H9 (cell line): ENCODE results near the gene MRPL44. TPM values are rescaled to one million over a fixed set of nuclear protein-coding genes. Genes with fewer than 3 reads are reported as not detected.

Experiments used
- DNase-seq: peaks from one replicate; pipeline ENCODE4 v3.0.0-alpha.2; 2017
- H2AFZ ChIP-seq: one replicate; pipeline ENCODE4 v1.6.1; 2013; ENCODE audit warnings: mild to moderate bottlenecking, low read length, control low read depth, moderate library complexity
- H2AK5ac ChIP-seq: 2 replicates; pipeline ENCODE4 v1.6.1; 2013; ENCODE audit warnings: low read length, control low read depth, mixed read lengths; ENCODE audit not compliant: insufficient read length
- H2BK120ac ChIP-seq: one replicate; pipeline ENCODE4 v1.6.1; 2013; ENCODE audit warnings: low read depth, mild to moderate bottlenecking, low read length, control low read depth, inconsistent platforms; ENCODE audit not compliant: poor library complexity, severe bottlenecking
- H2BK12ac ChIP-seq: 2 replicates; pipeline ENCODE4 v1.6.1; 2013; ENCODE audit warnings: low read length, control low read depth, mixed read lengths, low read depth; ENCODE audit not compliant: insufficient read length
- H2BK15ac ChIP-seq: 2 replicates; pipeline ENCODE4 v1.6.1; 2013; ENCODE audit warnings: low read depth, low read length, control low read depth
- H2BK20ac ChIP-seq: one replicate; pipeline ENCODE4 v1.6.1; 2013; ENCODE audit warnings: low read depth, mild to moderate bottlenecking, low read length, control low read depth, inconsistent platforms; ENCODE audit not compliant: poor library complexity, severe bottlenecking
- H2BK5ac ChIP-seq: 2 replicates; pipeline ENCODE4 v1.6.1; 2013; ENCODE audit warnings: low read length, control low read depth, mixed read lengths; ENCODE audit not compliant: insufficient read length
- H3K14ac ChIP-seq: 2 replicates; pipeline ENCODE4 v1.6.1; 2013; ENCODE audit warnings: low read length, control low read depth; ENCODE audit not compliant: insufficient read depth
- H3K18ac ChIP-seq: 2 replicates; pipeline ENCODE4 v1.6.1; 2013; ENCODE audit warnings: low read depth, mild to moderate bottlenecking, mixed read lengths, low read length, control low read depth; ENCODE audit not compliant: insufficient read length
- H3K23ac ChIP-seq: 2 replicates; pipeline ENCODE4 v1.6.1; 2013; ENCODE audit warnings: low read length, control low read depth, mixed read lengths, low read depth; ENCODE audit not compliant: insufficient read length
- H3K23me2 ChIP-seq: 2 replicates; pipeline ENCODE4 v1.6.1; 2013; ENCODE audit warnings: low read depth, mild to moderate bottlenecking, mixed read lengths, low read length, control low read depth; ENCODE audit not compliant: insufficient read length, poor library complexity, severe bottlenecking
- H3K27ac ChIP-seq: 2 replicates; pipeline ENCODE4 v1.5.1; 2013; ENCODE audit warnings: low read length, control low read depth, mixed read lengths, low read depth; ENCODE audit not compliant: insufficient read length
- H3K27me3 ChIP-seq: 2 replicates; pipeline ENCODE4 v1.6.1; 2013; ENCODE audit warnings: low read length, control low read depth, inconsistent platforms; ENCODE audit not compliant: insufficient read depth
- H3K4ac ChIP-seq: 2 replicates; pipeline ENCODE4 v1.6.1; 2013; ENCODE audit warnings: low read depth, mild to moderate bottlenecking, control low read depth, inconsistent platforms, low read length, moderate library complexity
- H3K4me1 ChIP-seq: 2 replicates; pipeline ENCODE4 v1.6.1; 2013; ENCODE audit warnings: low read length, control low read depth, inconsistent platforms; ENCODE audit not compliant: insufficient read depth
- H3K4me2 ChIP-seq: 2 replicates; pipeline ENCODE4 v1.6.1; 2013; ENCODE audit warnings: low read length, control low read depth, mixed read lengths; ENCODE audit not compliant: insufficient read length, insufficient read depth
- H3K56ac ChIP-seq: 2 replicates; pipeline ENCODE4 v1.6.1; 2013; ENCODE audit warnings: low read depth, mild to moderate bottlenecking, mixed read lengths, low read length, control low read depth; ENCODE audit not compliant: insufficient read length
- H3K79me1 ChIP-seq: 2 replicates; pipeline ENCODE4 v1.6.1; 2013; ENCODE audit warnings: low read depth, mild to moderate bottlenecking, moderate library complexity, low read length, control low read depth, inconsistent platforms; ENCODE audit not compliant: insufficient read depth, poor library complexity, severe bottlenecking
- H3K79me2 ChIP-seq: 2 replicates; pipeline ENCODE4 v1.6.1; 2013; ENCODE audit warnings: low read length, control low read depth, inconsistent platforms; ENCODE audit not compliant: insufficient read depth
- H3K9ac ChIP-seq: 2 replicates; pipeline ENCODE4 v1.6.1; 2013; ENCODE audit warnings: low read length, control low read depth, mixed read lengths; ENCODE audit not compliant: insufficient read length; ENCODE audit errors: extremely low read depth
- H3K9me3 ChIP-seq: one replicate; pipeline ENCODE4 v1.6.1; 2013; ENCODE audit warnings: low read depth, low read length, inconsistent platforms; ENCODE audit not compliant: control insufficient read depth
- H3T11ph ChIP-seq: one replicate; pipeline ENCODE4 v1.6.1; 2013; ENCODE audit warnings: mild to moderate bottlenecking, low read length, control low read depth, inconsistent platforms
- H4K20me1 ChIP-seq: one replicate; pipeline ENCODE4 v1.6.1; 2013; ENCODE audit not compliant: control insufficient read depth, insufficient read length, insufficient read depth
- H4K5ac ChIP-seq: 2 replicates; pipeline ENCODE4 v1.6.1; 2013; ENCODE audit warnings: low read depth, mild to moderate bottlenecking, mixed read lengths, low read length, control low read depth; ENCODE audit not compliant: insufficient read length
- H4K8ac ChIP-seq: replicated peaks from 2 replicates; pipeline ENCODE4 v1.6.1; 2013; ENCODE audit warnings: low read length, control low read depth, mixed read lengths, low read depth; ENCODE audit not compliant: insufficient read length
- H4K91ac ChIP-seq: 2 replicates; pipeline ENCODE4 v1.6.1; 2013; ENCODE audit warnings: low read depth, mild to moderate bottlenecking, moderate library complexity, mixed read lengths, low read length, control low read depth; ENCODE audit not compliant: insufficient read length
- H3K27ac Mint-ChIP-seq, 3 experiments: 2 replicates in 2 of 3; 3 replicates in 1 of 3; pipeline ENCODE4 v1.8.0; 2020 to 2021; ENCODE audit warnings: mixed read lengths in 3 of 3, mild to moderate bottlenecking in 1 of 3, moderate library complexity in 1 of 3
- H3K27me3 Mint-ChIP-seq: 2 replicates; pipeline ENCODE4 v1.8.0; 2021; ENCODE audit warnings: low read depth, mild to moderate bottlenecking, moderate library complexity, mixed read lengths
- H3K36me3 Mint-ChIP-seq, 3 experiments: 2 replicates in 2 of 3; 3 replicates in 1 of 3; pipeline ENCODE4 v1.8.0; 2020 to 2021; ENCODE audit warnings: low read depth in 3 of 3, mixed read lengths in 3 of 3; ENCODE audit not compliant: insufficient read depth in 1 of 3
- H3K4me1 Mint-ChIP-seq, 2 experiments: 2 replicates each; pipeline ENCODE4 v1.8.0; 2020; ENCODE audit warnings: mixed read lengths in 2 of 2
- H3K4me3 Mint-ChIP-seq, 2 experiments: 2 replicates in 1 of 2; 3 replicates in 1 of 2; pipeline ENCODE4 v1.8.0; 2020 to 2021; ENCODE audit warnings: mild to moderate bottlenecking in 2 of 2, mixed read lengths in 2 of 2, moderate library complexity in 1 of 2
- H3K9me3 Mint-ChIP-seq, 2 experiments: 2 replicates in 1 of 2; 3 replicates in 1 of 2; pipeline ENCODE4 v1.8.0; 2020; ENCODE audit warnings: mild to moderate bottlenecking in 2 of 2, mixed read lengths in 2 of 2, moderate library complexity in 1 of 2
- WGBS: extraction: QIAGEN DNeasy Blood & Tissue Kit; methylation state at CpG from one replicate; pipeline ENCODE4 v1.1.7; 2013; ENCODE audit warnings: missing lambda C conversion rate, low lambda C conversion rate, mixed read lengths; ENCODE audit not compliant: insufficient read length; ENCODE audit errors: extremely low coverage; 5-methylcytosine and 5-hydroxymethylcytosine counted together
- total RNA-seq: library from RNA; stranded (reverse); gene quantifications from 2 replicates; pipeline ENCODE4 v1.2.1, GENCODE V29; 2021
- TF ChIP-seq, protein P1 (sequence below): fragments of 200-600 bp; sonication (generic); conservative IDR thresholded peaks from 3 replicates; pipeline ENCODE4 v1.8.0; 2021; ENCODE audit warnings: antibody characterized with exemption, mild to moderate bottlenecking

MRPL44 gene
- total RNA-seq, 1 experiment from 2014 or later, result 46.1 TPM

DNA sequence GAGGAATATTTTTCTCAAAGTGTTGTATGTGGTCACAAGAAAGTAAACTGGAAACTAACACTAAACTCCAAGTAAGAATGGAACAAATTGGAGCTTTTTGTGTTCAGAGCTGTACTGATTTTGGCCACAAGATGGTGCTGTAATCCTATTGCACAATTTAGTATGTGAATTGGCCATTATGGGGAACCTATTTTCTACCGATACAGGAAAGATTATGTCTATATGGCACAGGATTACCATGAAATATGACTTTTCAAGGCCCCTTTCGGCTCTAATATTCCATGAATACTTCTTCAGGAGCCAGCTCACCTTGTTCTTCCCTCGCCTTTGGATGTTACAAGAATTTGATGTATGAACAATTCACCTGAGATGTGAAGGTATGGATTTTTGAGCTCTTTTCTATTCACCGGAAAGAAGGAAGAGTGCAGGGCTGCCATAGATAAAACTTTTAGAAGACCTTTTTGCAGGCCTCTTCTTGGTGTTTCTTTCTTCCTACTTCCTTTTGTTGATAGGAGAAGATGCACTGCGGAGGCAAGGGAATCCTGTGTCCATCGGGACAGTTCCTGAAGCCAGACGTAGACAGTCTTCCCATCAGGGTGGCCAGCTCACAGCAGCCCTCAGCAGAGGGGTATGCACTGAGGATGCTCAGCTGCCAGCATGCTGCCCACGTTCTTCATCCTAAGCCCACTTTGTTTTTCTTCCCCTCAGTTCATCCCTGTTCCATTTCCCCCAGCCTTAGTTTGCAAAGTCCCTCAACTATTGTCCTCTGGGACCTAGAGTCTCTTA is 13.3 kb downstream of the MRPL44 start:
- Histone ChIP-seq H4K20me1 (no peaks in the 10 kb centered on the region), H3K14ac (no peak overlapping the region), H3K79me1 (no peaks in the 10 kb centered on the region), H2BK120ac (no peak overlapping the region), H3K23me2 (no peaks in the 10 kb centered on the region), H2AK5ac (no peak overlapping the region), H3K56ac (no peak overlapping the region), H2BK15ac (no peak overlapping the region), H3K4me2 (no peak overlapping the region), H3T11ph (no peak overlapping the region), H4K5ac (no peak overlapping the region), H2BK5ac (no peak overlapping the region), H3K27ac (no peak overlapping the region), H2BK20ac (no peak overlapping the region), H4K91ac (no peak overlapping the region), H2AFZ (no peak overlapping the region), H3K9ac (no peak overlapping the region), H3K4me1 (no peaks in the 10 kb centered on the region), H3K4ac (no peak overlapping the region), H3K9me3 (no peaks in the 10 kb centered on the region), H4K8ac (no peak overlapping the region), H3K27me3 (no peaks in the 10 kb centered on the region), H3K23ac (no peak overlapping the region), H3K79me2 (no peaks in the 10 kb centered on the region), H2BK12ac (no peak overlapping the region), H3K18ac (no peak overlapping the region)
- TF ChIP-seq, protein P1, sequence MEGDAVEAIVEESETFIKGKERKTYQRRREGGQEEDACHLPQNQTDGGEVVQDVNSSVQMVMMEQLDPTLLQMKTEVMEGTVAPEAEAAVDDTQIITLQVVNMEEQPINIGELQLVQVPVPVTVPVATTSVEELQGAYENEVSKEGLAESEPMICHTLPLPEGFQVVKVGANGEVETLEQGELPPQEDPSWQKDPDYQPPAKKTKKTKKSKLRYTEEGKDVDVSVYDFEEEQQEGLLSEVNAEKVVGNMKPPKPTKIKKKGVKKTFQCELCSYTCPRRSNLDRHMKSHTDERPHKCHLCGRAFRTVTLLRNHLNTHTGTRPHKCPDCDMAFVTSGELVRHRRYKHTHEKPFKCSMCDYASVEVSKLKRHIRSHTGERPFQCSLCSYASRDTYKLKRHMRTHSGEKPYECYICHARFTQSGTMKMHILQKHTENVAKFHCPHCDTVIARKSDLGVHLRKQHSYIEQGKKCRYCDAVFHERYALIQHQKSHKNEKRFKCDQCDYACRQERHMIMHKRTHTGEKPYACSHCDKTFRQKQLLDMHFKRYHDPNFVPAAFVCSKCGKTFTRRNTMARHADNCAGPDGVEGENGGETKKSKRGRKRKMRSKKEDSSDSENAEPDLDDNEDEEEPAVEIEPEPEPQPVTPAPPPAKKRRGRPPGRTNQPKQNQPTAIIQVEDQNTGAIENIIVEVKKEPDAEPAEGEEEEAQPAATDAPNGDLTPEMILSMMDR, result peak; percentile 93
- WGBS, result no CpG with 5 or more reads among the region's 8 CpGs
- Mint-ChIP-seq H3K27me3 (no peaks in the 10 kb centered on the region), H3K4me1 (peaks cover 4 to 12% of the 10 kb centered on the region in 2 experiments; a peak in 3 of 4 replicates), H3K27ac (peak overlapping the region in 2 of 3 experiments; percentile 30 to 83; a peak in 3 of 7 replicates), H3K9me3 (no peaks in the 10 kb centered on the region), H3K36me3 (peaks cover 9 to 15% (median 14%) of the 10 kb centered on the region in 3 experiments; a peak in 6 of 7 replicates), H3K4me3 (no peak overlapping the region)
- no peak for DNase-seq
